HS-5 (cell line): ENCODE data around the gene ST7.
"Not testable (repeated sequence)": the region's sequence is repeated elsewhere in the genome, so short reads cannot be mapped to it uniquely, and the experiment has no call there.

Experiments
- DNase-seq: peaks from one replicate; pipeline ENCODE4 v3.0.0-alpha.2; 2012; ENCODE audit warnings: low read depth

The ST7 gene

DNA sequence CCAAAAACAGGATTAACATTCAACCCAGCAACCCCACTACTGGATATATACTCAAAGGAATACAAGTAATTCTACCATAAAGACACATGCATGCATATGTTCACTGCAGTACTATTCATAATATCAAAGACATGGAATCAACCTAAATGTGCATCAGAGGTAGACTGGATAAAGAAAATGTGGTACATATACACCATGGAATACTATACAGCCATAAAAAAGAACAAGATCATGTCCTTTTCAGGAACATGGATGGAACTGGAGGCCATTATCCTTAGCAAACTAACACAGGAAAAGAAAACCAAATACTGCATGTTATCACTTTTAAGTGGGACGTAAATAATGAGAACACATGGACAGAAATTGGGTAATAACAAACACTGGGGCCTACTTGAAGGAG lies 77.5 kb downstream of the ST7 start:
- not testable (repeated sequence) for DNase-seq

DNA sequence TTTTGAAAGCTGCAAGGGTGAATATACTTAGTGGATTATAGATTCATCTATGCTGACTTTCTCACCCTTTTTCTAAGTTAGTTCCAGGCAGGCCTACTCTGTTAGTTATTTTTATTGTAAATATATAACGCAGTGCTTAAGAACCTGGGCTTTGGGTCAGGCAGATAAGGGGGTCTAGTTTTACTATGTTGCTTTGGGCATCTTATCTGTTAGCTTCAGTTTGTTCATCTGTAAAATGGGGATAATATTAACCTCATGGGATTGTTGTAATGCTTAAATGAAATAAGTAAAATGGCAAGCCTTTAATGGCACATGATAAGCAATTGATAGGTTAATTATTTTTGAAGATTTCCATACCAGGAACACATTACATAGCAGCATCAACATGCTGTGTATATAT lies 79.5 kb downstream of the ST7 start:
- DNase-seq = no peak

DNA sequence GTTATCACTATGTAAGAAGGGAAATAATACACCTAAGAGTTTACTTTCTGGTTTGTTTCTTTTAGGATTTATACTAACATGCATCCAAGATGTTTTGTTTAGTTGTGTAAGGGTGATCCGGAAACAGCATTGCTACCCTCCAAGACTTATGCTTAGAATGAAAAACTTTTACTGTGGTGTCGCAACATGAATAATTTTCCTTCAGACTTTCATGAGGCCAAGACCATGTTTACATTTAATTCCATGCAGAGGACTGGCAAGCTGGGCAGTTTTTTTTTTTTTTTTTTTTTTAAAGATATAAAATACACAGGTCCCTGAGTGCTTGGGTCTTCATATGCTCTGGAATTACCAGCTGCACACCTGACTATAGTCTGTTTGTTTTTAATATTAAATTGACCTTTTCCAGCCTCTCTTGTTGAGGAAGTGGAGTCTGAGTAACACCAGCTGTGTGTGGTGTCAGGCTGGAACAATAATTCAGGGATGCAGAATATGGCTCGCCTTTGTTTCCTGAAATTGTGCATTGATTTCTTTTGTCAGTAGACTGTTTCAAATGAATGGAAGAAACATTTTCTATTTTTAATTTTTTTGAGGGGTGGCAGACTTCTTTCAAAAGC lies 81.7 kb downstream of the ST7 start:
- DNase-seq = no peak

DNA sequence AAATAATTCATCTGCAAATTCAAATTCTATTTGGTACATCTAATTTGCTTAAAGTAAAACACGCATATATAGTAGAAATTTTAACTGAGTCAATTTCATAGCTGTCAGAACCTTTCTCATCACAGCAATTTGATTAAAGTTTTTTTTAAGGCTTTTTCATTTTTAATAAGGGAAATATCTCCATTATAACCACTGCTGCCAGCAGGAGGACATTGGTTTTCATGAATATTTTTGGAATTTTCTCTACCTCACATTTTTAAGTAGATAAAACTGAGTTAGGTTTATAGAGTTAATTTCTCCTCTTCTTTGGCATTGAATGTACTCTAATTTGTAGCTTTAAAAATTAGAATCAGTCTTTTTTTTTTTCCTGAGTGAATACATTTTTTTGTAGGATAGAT lies 82.2 kb downstream of the ST7 start:
- no peak for DNase-seq

- DNase-seq = no peak
Measured at GRCh38 chr7:117036053-117036669, 82.9 kb downstream of the ST7 start.

DNA sequence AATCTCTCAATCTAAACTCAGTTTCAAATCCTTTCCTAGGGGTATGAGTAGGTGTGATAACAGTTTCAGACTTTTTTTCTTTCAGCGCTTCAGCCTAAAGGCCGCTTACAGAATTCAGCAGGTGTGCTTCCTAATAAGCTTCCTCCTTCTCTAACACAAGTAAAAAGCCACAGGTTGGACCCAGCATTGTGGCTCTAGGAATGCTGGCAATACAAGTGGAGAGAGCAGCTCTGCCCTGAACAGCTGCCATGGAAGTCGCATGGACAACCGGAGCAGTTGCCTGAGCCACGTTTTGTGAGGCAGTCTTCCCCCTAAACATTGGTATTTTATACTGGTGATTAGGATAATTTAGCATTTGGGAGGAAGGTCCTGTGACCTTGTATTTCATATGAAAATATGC lies 83.5 kb downstream of the ST7 start:
- DNase-seq = no peak

- DNase-seq = no peak
Measured at GRCh38 chr7:117038408-117038807, 85.1 kb downstream of the ST7 start.

DNA sequence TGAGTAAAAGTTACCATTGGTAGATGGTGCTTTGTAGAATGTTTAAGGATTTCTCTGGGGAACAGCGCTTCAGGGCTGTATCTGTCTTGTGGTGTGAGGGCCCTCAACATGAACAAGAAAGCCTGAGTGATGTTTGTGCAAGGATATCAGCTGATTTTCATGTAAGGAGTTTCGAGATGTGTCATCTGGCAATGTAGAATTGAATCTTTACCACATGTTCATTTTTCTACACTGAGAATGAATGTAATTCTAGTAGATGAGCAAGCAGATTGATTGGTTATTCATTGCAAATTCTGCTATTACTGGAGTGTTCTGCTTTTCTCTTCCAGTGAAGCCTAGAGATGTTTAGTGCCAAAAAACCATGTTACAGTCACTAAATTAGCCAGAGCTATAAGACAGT lies 87.7 kb downstream of the ST7 start:
- DNase-seq = no peak

DNA sequence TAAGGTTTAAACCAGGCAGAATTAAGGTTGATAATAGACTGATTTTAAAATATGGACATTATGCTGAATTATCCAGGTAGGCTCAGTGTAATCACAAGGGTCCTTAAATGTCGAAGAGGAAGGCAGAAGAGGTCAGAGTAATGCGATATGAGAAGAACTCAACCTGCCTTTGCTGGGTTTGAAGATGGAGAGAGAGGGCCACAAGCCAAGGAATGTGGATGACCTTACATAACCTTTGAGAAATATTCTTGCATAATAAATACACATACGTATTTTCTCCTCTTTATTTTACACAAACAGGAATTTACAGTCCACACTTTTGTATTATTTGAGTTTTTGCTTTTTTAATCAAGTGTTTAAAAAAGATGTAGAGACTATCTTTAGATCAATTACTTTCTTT lies 88.5 kb downstream of the ST7 start:
- no peak for DNase-seq

GRCh38 chr7:117043108-117043825 lies 90.0 kb downstream of the ST7 start:
- DNase-seq = no peak

GRCh38 chr7:117044664-117045063 lies 91.4 kb downstream of the ST7 start:
- no peak for DNase-seq

DNA sequence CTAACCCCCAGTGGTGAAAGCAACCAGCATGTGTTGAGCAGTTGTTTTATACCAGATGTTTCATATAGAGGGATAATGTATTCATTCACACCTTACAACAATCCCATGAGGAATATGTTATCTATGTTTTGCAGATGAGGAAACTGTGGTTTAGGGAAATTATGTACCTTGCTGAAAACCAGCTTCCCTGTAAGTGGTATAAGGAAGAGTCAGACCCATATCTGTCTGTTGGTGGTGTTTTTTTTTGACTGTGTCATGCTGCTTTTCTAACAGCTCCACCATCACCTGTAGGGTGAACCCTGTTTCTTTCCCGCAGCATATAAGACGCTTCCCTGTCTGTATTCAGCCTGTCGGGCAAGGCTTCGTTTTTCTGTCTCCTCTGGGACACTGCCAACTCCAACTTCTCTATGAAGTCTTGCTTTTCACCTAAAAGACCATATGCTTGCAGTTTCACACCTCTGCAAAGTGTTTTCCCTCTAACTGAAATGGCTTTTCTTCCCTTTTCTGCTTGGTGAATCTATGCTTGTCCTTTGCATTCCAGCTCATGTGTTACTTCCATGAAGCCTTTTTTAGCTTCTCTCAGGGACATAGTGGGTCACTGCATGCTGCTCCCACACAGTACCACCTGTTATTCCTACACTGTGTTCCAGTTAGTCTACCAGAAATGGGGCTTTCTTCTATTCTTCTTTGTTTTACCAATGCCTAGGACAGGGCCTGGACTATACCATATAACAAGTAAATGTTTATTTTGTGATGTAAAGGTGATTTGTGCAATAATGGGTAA lies 92.8 kb downstream of the ST7 start:
- DNase-seq = no peak

DNA sequence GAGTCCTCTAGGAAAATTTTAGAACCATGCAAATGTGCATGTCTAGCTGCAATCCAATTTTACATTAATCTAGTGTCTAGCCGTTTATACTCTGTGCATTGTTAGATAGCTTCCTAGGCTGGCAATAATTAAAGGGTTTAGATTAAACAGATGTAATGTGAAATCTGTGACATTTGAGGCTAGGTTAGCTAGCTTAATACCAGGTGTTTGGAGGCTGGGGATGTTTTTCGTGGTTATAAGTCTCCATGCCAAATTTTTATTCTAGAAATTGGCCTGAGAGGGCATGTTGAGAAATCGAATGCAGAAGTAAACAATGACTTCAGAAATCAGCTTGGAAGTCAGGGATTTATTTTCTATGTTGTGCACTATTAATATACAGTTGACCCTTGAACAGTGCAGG lies 94.2 kb downstream of the ST7 start:
- DNase-seq = no peak

DNA sequence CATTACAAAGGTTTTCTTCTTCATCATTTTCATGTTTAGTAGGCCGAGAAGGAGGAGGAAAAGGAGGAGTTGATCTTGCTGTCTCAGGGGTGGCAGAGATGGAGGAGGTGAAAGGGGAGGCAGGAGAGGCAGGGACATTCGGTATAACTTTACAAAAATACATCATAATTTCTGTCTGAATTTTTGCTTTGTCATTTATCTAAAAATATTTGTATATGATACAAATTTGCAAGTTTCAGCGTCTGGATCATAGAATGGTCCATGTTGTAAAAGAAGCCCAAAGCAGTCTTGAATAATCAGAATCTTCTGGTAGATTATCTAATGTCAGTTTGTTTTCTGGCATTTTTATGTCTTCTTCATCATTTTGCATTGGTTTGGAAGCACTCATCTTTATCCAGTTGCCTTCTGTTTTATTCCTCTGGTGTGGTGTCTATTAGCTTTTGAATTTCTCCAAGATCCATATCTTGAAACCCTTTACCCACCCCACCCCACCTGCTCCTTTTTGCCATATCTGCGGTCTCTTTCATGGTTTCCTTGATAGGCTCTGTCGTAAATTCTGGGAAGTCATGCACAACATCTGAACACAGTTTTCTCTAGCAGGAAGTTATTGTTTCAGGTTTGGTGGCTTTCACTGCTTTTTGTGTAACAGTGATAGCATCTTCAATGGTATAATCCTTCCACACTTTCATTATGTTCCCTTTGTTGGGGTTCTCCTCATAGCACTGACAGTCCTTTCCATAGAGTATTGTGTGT lies 95.0 kb downstream of the ST7 start:
- DNase-seq = no peak

- DNase-seq = no peak
Measured at GRCh38 chr7:117048882-117049281, 95.6 kb downstream of the ST7 start.

DNA sequence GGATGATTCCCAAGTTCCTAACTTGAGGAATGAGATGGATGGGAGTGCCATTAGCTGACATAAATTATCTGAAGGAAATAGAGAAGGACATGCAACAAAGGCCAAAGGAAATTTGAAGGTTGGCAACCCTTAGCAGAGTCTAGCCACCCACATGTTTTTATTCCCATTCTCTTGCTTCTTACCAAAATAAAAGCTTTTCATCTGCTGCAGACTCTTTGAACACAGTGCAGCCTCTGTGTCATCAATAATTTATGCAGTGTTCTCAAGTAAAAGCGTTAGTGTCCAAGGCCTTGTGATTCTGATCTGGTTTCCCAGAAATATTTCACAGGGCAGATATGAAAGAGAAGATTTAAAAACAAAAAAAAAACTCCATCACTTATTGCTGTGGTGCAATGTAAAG lies 98.5 kb downstream of the ST7 start:
- DNase-seq = no peak

- no peak for DNase-seq
Measured at GRCh38 chr7:117053432-117053831, 100.1 kb downstream of the ST7 start.

- no peak for DNase-seq
Measured at GRCh38 chr7:117061751-117062150, 108.5 kb downstream of the ST7 start.

DNA sequence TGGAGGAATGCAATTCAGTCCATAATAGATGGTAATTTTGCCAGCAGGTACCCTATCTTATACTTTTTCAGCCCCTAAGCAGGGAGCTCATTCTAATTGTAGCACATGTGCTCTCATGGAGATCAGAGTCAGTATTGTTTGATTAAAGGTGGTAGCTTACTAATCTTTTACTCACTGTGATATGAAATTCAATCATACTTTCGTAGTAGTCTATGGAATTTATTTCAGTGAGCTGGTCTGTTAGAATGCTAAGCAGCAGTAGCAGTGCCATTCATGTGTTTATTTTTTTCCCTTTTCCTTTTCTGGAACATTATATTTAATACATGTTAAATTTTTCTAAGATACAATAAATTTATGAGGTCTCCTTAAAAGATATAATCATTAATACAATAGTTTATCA lies 109.0 kb downstream of the ST7 start:
- DNase-seq = no peak

DNA sequence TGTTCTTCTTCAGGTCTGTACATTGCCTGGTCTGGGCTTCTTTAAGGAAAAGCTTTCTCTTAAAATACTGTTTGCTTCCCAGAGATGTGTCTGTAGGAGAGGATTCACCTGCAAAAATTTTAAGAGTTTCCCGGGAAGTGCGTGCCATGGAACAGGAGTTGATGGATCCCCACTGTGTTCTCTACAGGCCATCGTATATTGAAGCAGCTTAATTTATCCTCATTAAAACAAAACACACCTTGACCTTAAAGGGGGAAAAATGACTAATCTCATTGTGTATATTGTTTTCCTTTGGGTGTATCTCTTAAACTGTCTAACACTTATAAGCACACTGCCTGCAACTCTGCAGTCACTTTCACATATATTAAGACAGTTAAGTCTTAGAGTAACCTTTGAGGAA lies 111.4 kb downstream of the ST7 start:
- DNase-seq = no peak

DNA sequence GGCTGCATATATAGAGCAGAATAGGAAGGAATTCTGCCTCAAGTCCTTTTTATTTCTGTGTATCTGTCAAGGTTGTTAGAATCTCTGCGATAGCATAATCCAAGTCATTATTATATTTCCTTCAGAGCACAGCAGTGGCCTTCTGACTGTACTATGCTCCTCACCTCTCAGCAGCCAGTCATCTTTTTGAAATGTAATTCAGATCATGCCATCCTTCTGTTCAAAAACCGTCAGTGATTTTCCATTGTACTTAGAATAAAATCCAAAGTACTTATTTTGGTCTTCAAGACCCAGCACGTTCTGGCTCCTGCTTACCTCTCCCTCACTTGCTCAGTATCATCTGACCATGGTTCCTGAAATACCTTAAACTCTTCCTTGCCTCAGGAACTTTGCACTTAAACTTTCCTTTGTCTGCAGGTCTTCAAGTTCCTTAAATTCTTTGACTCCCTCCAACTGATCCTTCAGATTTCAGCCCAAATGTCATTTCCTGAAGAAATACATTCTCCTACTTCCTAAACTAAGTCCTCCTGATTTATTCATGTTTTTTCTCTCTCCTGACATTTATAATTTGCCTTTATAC lies 112.4 kb downstream of the ST7 start:
- no peak for DNase-seq

GRCh38 chr7:117066668-117067067 lies 113.4 kb downstream of the ST7 start:
- DNase-seq = no peak
